NCI-H2196 treated with DMSO at 0.1 percent for 48 hours (cell line): Measurements from ENCODE around the gene PTPRN2.
"Not testable (repeated sequence)": the region's sequence is repeated elsewhere in the genome, so short reads cannot be mapped to it uniquely, and the experiment has no call there.

Experiments used
- DNase-seq: peaks from one replicate; lab custom pipeline; 2025; ENCODE audit not compliant: unreplicated experiment; lab: John Stamatoyannopoulos, UW

The PTPRN2 gene

DNA sequence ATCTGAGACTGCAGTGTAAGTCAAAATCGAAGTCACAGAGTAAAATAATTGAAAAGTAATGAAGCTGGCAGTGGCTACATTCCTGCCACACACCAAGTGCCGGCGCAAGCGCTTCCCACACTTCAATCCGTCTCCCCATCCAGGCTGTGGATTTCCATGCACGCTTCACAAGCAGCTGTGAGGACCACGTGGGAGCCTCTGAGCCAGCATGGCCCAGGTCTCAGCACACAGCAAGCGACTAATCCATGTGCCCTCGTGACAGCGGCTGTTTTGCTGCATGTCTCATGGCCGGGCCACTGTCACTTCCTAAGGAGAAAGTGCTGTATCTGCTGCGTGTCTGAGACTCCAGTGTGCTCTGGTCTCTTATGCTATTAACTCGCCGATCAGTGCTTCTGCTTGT lies 683.9 kb downstream of the PTPRN2 start:
- DNase-seq = no peak

DNA sequence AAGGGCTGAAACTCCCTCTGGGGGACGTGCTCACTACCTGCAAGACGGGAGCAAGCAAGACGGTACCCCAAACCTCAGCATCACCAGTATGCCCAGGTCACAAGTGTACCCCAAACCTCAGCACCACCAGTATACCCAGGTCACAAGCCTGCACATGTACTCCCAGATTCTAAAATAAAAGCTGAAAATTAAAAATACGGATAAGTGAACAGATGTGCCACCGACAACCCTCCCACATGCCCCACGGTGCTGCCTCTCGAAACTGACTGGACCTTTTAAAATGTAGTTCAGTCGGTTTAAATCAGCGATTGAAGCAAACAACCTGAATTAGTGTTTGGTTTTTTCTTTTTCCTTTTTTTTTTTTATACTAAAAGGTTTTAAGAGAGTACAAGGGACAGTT lies 684.3 kb downstream of the PTPRN2 start:
- DNase-seq = no peak

GRCh38 chr7:157901816-157902610 lies 685.6 kb downstream of the PTPRN2 start:
- DNase-seq = not testable (repeated sequence)

DNA sequence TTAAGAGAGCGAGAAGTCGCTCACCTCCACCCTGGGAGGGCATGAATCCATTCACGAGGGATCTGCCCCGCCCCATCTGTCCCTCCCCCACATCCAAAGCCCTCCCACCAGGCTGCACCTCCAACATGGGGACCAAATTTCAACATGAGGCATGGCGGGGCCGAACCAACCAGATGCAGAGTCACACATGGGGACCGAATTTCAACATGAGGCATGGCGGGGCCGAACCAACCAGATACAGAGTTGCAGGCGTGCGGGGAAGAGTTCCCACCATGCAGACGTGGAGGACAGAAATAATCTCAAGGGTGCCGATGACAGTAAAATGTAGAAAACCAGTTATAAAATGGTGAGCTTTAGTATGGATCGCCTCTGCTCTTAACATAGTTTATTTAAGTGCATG lies 686.5 kb downstream of the PTPRN2 start:
- no peak for DNase-seq

GRCh38 chr7:157900556-157900955 lies 687.1 kb downstream of the PTPRN2 start:
- DNase-seq = no peak

- DNase-seq = no peak
Observed at GRCh38 chr7:157900011-157900410, 687.6 kb downstream of the PTPRN2 start.

DNA sequence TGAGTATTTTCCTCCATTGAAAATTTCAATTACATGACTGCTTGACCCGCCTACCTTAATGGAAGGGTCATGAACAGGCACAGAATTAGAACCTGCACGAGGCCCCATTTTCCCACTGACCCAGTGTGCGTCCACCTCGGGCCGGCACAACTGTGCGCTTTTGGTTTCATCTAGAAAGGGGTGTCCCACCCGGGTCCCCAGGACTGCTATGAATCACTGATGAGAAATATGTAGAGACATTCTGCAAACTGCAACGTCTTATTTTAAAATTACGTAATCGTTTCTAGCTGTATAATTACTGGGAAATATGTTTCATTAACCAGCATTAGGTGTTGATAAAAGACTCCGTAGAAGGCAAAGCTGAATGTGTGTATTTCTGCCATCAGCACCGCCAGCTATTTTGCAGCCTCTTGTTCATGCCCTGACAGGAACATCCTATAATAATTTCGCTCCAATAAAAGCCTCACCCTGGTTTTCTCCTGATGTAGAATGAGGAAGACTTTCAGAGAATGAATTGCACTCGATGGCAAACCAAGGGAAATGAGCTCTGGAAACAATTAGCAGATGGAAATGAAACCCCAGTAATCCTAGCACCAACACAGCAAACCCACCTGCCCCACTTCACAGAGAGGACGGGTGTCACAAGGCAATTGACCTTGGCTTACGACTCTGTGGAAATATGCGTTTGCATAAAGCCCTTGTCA lies 688.7 kb downstream of the PTPRN2 start:
- no peak for DNase-seq

DNA sequence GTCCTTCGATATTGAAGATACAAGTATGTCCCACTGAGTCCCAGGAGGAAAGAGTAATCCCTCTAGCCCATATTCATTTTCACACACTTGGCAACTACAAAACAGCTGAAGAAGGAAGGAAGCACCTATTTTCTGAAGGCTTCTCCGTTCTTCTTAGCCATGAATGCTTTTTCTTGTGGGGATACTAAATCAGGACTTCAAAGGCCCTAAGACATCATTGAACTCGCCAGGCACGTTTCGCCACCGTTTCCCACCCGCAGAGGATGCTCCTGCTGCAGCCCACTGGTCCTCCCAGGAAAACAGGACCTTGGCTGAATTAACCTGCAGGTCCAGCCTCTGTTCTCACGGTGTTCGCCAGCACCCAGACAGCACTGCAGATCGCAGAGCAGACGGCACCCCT lies 689.4 kb downstream of the PTPRN2 start:
- DNase-seq = no peak

DNA sequence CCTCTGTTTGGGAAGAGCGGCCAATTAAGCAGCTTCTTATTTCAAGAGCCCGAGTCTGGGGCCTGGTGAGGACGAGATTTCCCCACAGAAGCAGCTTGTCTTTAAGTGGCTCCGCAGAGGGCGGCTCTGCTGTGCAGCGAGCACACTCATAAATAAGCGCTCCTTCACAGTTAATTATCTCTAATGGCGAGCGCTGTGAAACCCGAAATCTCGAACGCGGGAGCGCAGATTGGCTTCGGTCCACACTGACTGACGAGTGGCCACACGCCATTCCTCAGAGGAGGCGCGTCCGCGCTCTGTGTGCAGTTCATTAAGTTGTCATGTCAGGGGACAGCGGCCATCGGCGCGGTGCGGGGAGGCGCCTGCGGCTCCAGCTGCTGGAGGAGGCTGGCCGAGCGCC lies 689.9 kb downstream of the PTPRN2 start:
- DNase-seq = no peak

DNA sequence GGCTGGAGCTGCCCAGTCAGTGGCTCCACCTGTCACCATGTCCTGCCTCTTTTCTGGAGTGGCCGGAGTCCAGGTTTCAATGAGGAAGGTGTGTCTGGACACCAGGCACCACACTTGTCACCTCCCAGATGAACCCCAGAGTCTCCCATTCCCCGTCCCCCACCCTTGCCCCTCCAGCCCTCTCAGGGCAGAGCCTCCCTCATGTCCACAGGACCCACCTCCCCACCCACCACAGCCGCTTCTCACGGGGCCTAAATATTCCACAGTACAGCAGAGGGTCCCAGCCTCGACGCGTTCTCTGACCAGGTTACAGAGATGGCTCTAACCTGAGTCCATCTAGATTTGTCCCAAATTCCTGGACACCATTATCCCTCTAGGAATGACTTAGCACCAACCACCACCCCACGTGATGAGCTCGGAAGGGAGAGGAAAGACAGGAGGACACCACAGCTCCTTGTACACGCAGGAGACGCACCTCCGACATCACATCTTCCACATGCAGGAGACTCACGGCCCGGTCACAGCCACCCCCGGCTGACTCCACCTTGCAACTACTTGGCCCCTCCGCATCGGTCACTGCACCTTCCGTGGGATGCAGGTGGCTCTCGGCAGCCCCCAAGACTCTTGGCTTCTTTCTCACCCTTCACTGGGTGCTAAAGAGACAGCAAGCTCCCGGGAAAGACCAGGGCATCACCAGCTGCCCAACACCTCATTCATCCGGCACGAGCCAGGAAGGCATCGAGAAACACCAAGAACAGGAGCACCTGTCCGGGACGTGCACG lies 690.7 kb downstream of the PTPRN2 start:
- DNase-seq = no peak

DNA sequence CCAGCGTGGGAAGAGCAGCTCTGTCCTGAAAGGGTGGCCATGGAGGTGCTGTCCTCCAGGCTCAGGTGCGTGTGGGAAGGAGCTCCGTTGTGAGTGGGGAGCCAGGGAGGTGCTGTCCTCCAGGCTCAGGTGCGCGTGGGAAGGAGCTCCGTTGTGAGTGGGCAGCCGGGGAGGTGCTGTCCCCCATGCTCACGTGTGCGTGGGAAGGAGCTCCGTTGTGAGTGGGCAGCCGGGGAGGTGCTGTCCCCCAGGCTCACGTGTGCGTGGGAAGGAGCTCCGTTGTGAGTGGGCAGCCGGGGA lies 691.3 kb downstream of the PTPRN2 start:
- DNase-seq = not testable (repeated sequence)

DNA sequence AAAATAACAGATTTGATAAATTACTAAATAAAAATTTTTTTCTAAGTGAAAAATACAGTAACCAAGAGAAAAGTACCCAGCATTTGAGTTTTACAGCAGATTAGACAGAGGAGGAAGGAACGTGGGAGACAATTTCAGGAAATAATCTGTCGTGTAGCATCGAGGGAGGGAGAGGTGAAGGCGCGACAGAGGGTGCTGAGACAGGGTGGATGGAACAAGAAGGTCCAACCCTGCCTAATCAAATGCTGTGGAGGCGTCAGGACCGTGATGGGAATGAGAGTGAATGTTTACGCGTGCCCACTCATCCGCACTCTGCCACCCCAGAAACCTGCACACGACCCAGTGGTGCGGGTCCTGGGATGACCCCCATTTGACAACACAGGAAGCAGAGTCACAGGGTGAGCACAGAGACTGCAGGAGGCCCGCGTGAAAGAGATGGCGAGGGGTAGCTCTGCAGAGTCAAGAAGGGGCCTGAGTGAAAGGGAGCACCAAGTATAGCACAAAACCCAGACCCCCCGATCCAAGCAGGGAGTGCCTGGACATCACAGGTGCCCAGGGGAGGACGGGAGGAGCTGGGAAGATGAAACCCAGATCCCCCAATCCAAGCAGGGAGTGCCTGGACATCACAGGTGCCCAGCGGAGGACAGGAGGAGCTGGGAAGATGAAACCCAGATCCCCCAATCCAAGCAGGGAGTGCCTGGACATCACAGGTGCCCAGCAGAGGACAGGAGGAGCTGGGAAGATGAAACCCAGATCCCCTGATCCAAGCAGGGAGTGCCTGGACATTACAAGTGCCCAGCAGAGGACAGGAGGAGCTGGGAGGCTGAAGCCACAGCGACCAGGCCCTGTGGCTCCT lies 691.9 kb downstream of the PTPRN2 start:
- no peak for DNase-seq

GRCh38 chr7:157895098-157895497 lies 692.5 kb downstream of the PTPRN2 start:
- DNase-seq = not testable (repeated sequence)

- no peak for DNase-seq
Observed at GRCh38 chr7:157893535-157894044, 694.0 kb downstream of the PTPRN2 start.

DNA sequence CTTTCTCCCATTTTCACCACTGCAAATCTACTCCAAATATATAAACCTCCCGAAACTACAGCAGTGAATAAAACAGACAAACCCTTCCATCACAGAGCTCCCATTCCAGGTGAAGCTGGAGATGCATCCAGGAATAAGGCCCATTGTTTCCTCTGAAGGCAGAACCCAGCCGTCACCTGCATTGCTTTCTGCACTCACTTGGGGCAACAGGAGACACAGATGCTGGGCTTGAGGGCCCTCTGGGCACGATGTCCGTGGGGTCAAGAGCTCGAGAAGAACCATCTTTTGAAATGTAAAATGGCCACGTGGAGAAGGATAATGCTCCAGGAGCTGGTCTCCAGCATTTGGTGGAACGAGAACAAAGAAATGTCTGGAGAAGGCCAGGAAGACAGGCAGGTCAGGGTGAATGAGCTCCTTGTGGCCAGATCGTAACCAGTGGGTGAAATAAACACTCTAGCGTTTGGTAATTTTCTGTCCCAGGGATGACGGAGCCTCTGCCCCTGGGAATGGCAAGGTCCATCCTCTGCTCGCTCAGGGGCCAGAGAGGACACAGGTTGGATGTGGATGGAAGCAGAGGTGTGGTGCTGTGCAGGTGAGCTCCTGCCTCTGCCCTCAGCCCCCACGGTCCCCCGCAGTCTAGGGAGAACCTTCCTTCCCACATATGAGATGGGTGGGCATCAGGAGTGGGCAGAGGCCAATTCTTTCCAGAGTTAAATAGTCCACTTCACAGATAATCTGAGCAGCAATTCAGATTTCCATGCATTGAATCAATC lies 694.7 kb downstream of the PTPRN2 start:
- no peak for DNase-seq

DNA sequence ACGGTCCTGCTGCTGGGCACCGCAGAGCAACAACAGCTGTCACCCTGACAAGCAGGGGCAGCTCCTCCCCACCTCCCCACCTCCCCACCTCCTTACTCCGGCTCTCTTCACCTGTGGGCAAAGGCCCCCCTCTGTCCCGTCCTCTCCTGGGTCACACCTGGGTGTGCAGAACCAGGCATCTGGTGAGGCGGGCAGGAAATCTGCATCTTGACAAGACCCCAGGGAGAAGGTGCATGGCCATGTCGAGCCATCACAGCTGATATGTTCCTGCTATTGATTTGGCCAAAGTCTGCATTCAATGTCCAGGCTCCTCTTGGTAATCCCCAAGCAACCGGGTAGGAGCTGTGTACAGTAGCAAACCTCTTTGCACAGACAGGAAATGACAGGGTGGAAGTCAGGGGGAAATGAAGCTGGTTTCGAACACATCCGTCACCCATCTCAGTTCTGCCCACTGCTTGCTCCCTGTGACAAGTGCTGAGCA lies 696.7 kb downstream of the PTPRN2 start:
- no peak for DNase-seq

GRCh38 chr7:157889480-157889879 lies 698.1 kb downstream of the PTPRN2 start:
- DNase-seq = no peak

GRCh38 chr7:157888579-157888978 lies 699.0 kb downstream of the PTPRN2 start:
- no peak for DNase-seq

GRCh38 chr7:157887400-157887799 lies 700.2 kb downstream of the PTPRN2 start:
- no peak for DNase-seq

- no peak for DNase-seq
Observed at GRCh38 chr7:157886711-157887110, 700.9 kb downstream of the PTPRN2 start.
